ENCODE measurements around the gene ADGRB2. TPM values are rescaled to one million over a fixed set of nuclear protein-coding genes. Genes with fewer than 3 reads are reported as not detected.
A peak's percentile ranks its signal among the peaks of the same experiment; 100 is the strongest.

The ADGRB2 gene
- total RNA-seq, 1 experiment from 2014 or later, result 12.3 TPM

DNA sequence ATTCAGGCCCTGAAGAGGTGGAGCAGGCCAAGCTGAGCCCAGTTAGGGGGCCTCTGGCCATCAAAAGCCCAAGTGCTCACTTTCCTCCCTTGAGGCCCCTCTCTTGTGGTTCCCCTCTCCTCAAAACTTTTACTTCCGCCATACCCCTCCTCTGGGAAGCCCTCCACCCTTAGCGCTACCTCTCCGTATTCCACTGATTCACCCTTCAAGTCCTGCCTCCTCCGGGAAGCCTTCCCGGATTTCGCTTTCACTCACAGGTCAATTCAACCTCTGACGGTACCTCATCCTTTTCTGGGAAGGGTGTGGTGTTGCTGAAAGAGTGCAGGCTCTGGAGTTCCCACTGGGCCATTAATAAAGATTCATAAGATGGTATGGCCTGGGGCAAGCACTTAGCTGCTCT lies 32.6 kb upstream of the ADGRB2 start:
- Histone ChIP-seq H3K4me3 (ENCODE audit: low read length) (no peak overlapping the region), H3K27me3 (ENCODE audit: low read length) (no peaks in the 10 kb centered on the region), H3K4me1 (ENCODE audit: insufficient read depth, low read length) (peaks cover 23% of the 10 kb centered on the region), H2AFZ (ENCODE audit: low read length) (no peak overlapping the region), H3F3A (ENCODE audit: low read length, unreplicated experiment) (no peaks in the 10 kb centered on the region), H3K27ac (ENCODE audit: low read length) (no peak overlapping the region), H3K9me2 (replicated peaks; ENCODE audit: low read length) (no peaks in the 10 kb centered on the region), H3K4me2 (ENCODE audit: low read length) (no peak overlapping the region), H4K20me1 (ENCODE audit: low read length) (no peaks in the 10 kb centered on the region), H3K79me2 (ENCODE audit: low read length) (peaks cover 14% of the 10 kb centered on the region; the same call in 1 of the 2 replicates), H3K9ac (ENCODE audit: low read length) (no peak overlapping the region), H3K9me3 (ENCODE audit: low read length) (no peaks in the 10 kb centered on the region), H3K36me3 (ENCODE audit: low read depth, low read length) (no peaks in the 10 kb centered on the region)
- ChIA-PET POLR2A (ENCODE audit: unreplicated experiment) (no interaction called here), CTCF (no interaction called here)
- no TSS peak for BruUV-seq (replicated peaks)
- TF ChIP-seq EZH2phosphoT487 (IDR thresholded peaks at IDR 0.05; ENCODE audit: borderline replicate concordance, low read length) (no peak), EZH2 (IDR thresholded peaks at IDR 0.05; ENCODE audit: low read length, unreplicated experiment) (no peak)
- TF ChIP-seq, protein P1, sequence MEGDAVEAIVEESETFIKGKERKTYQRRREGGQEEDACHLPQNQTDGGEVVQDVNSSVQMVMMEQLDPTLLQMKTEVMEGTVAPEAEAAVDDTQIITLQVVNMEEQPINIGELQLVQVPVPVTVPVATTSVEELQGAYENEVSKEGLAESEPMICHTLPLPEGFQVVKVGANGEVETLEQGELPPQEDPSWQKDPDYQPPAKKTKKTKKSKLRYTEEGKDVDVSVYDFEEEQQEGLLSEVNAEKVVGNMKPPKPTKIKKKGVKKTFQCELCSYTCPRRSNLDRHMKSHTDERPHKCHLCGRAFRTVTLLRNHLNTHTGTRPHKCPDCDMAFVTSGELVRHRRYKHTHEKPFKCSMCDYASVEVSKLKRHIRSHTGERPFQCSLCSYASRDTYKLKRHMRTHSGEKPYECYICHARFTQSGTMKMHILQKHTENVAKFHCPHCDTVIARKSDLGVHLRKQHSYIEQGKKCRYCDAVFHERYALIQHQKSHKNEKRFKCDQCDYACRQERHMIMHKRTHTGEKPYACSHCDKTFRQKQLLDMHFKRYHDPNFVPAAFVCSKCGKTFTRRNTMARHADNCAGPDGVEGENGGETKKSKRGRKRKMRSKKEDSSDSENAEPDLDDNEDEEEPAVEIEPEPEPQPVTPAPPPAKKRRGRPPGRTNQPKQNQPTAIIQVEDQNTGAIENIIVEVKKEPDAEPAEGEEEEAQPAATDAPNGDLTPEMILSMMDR (conservative IDR thresholded peaks at IDR 0.05; ENCODE audit: low read depth, low read length), result no peak
- DNase-seq (no peak), ATAC-seq (no peak)
- intact Hi-C loops (cut with micrococcal nuclease), result no loop called here

DNA sequence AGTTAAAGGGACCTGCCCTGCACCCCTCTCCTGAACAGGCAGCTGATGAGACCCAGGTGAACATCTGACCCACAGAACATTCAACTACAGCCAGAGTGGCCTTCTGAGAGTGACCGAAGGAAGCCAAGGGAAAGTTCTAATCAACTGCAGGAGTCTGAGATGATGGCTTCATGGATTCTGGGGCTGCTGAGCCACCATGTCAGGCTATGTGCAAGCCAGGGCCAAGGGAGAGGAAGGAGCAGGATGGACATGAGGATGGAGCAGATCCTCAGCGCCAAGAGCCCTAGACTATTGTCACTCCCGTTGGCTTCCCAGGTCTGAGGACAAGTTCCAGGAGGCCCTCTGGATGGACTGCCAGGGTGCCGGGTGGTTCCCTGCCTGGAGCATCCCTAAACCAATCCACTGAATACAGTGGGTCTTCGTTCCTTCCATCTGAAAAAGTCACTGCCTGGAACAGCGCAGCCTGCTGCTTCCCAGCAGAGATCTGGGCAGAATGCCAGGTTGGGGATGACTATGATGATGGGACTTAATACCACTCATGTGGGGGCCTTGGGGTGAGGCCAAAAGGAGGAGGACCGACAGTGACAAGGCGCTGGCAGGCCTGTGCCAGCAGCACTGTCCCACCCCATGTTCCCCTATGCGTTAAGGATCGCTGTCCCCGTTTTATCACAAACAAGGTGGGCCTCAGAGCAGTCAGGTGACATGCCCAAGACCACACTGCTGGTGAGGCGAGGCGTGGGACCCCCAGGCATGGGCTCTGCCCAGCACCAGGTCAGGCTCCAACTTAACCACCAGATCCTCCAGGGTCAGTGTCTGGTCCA lies 31.9 kb upstream of the ADGRB2 start:
- peak; percentile 39 for DNase-seq
- H3K4me3 ChIP-seq (ENCODE audit: low read length), result no peak overlapping the region
- ChIA-PET POLR2A (ENCODE audit: unreplicated experiment) (no interaction called here), CTCF (no interaction called here)
- BruUV-seq (replicated peaks), result no TSS peak
- H3K27ac ChIP-seq (ENCODE audit: low read length), result no peak overlapping the region
- no peak overlapping the region for H3K4me2 ChIP-seq (ENCODE audit: low read length)
- TF ChIP-seq EZH2phosphoT487 (IDR thresholded peaks at IDR 0.05; ENCODE audit: borderline replicate concordance, low read length) (no peak), EZH2 (IDR thresholded peaks at IDR 0.05; ENCODE audit: low read length, unreplicated experiment) (no peak)
- H3K9me2 ChIP-seq (replicated peaks; ENCODE audit: low read length), result no peaks in the 10 kb centered on the region
- H3K9ac ChIP-seq (ENCODE audit: low read length), result no peak overlapping the region
- no peaks in the 10 kb centered on the region for H3K36me3 ChIP-seq (ENCODE audit: low read depth, low read length)
- no peaks in the 10 kb centered on the region for H3K27me3 ChIP-seq (ENCODE audit: low read length)
- H3K4me1 ChIP-seq (ENCODE audit: insufficient read depth, low read length), result peaks cover 23% of the 10 kb centered on the region
- ATAC-seq, result no peak
- no peaks in the 10 kb centered on the region for H3F3A ChIP-seq (ENCODE audit: low read length, unreplicated experiment)
- intact Hi-C loops (cut with micrococcal nuclease), result no loop called here
- peaks cover 14% of the 10 kb centered on the region; the same call in 1 of the 2 replicates for H3K79me2 ChIP-seq (ENCODE audit: low read length)
- no peaks in the 10 kb centered on the region for H3K9me3 ChIP-seq (ENCODE audit: low read length)
- no peaks in the 10 kb centered on the region for H4K20me1 ChIP-seq (ENCODE audit: low read length)
- no peak overlapping the region for H2AFZ ChIP-seq (ENCODE audit: low read length)

DNA sequence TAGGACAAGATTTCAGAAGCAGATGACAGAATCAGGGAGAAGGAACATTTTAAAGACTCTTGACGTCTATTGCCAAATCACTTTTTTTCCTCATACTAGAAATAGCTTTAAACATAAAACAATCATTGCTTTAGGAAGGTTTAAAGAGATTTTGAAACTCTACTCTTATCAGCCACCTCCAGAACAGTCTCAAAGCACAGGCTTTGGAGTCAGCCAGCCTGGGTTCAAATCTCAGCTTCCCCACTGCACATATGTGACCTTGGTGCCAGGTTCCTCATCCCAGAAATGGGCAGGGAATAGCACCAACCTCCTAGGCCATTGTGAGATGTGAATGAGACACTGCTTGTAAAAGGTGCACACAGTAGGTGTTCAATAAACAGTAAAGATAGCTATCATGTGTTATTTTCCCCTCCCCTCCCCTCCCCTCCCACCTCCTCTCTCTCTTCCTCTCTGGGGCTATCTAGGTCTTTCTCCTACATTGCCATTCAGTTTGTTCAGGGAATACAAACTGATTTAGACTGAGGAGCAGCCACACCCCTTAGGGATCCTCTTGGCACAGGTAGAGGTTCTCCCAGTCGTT lies 31.0 kb upstream of the ADGRB2 start:
- DNase-seq (no peak), ATAC-seq (no peak)
- Histone ChIP-seq H2AFZ (ENCODE audit: low read length) (no peak overlapping the region), H3K79me2 (ENCODE audit: low read length) (peaks cover 14% of the 10 kb centered on the region; the same call in 1 of the 2 replicates), H3K27ac (ENCODE audit: low read length) (no peak overlapping the region), H3K9me3 (ENCODE audit: low read length) (no peaks in the 10 kb centered on the region), H3F3A (ENCODE audit: low read length, unreplicated experiment) (no peaks in the 10 kb centered on the region), H3K9me2 (replicated peaks; ENCODE audit: low read length) (no peaks in the 10 kb centered on the region), H3K36me3 (ENCODE audit: low read depth, low read length) (no peaks in the 10 kb centered on the region), H3K4me3 (ENCODE audit: low read length) (no peak overlapping the region), H4K20me1 (ENCODE audit: low read length) (no peaks in the 10 kb centered on the region), H3K4me1 (ENCODE audit: insufficient read depth, low read length) (peaks cover 23% of the 10 kb centered on the region), H3K9ac (ENCODE audit: low read length) (no peak overlapping the region), H3K4me2 (ENCODE audit: low read length) (no peak overlapping the region), H3K27me3 (ENCODE audit: low read length) (no peaks in the 10 kb centered on the region)
- no TSS peak for BruUV-seq (replicated peaks)
- POLR2A ChIA-PET (ENCODE audit: unreplicated experiment), result no interaction called here
- intact Hi-C loops (cut with micrococcal nuclease), result no loop called here
- TF ChIP-seq EZH2 (IDR thresholded peaks at IDR 0.05; ENCODE audit: low read length, unreplicated experiment), result no peak
- no peak for TF ChIP-seq EZH2phosphoT487 (IDR thresholded peaks at IDR 0.05; ENCODE audit: borderline replicate concordance, low read length)
- TF ChIP-seq, protein P1 (conservative IDR thresholded peaks at IDR 0.05; ENCODE audit: low read depth, low read length), result no peak
- CTCF ChIA-PET, result no interaction called here
